Epidermal melanocyte (primary cell): ENCODE results near the gene ITFG1.
"Not testable (repeated sequence)": the region's sequence is repeated elsewhere in the genome, so short reads cannot be mapped to it uniquely, and the experiment has no call there.

Source experiments
- DNase-seq: peaks from one replicate; pipeline ENCODE4 v3.0.0; 2011; ENCODE audit warnings: low spot score; ENCODE audit not compliant: insufficient read length

ITFG1 gene

DNA sequence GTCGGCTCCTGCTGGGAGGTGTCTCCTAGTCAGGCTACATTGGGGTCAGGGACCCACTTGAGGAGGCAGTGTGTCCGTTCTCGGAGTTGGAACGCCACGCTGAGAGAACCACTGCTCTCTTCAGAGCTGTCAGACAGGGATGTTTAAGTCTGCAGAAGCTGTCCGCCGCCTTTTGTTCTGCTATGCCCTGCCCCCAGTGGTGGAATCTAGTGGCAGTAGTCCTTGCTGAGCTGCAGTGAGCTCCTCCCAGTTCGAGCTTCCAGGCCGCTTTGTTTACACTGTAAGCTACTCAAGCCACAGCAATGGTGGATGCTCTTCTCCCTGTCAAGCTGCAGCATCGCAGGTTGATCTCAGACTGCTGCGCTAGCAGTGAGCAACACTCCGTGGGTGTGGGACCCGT, 36.0 kb downstream of the ITFG1 start:
- no peak for DNase-seq

- no peak for DNase-seq
These were observed 44.0 kb downstream of the ITFG1 start for GRCh38 chr16:47416869-47417268.

- DNase-seq = no peak
These were observed 47.8 kb downstream of the ITFG1 start for GRCh38 chr16:47413041-47413440.

DNA sequence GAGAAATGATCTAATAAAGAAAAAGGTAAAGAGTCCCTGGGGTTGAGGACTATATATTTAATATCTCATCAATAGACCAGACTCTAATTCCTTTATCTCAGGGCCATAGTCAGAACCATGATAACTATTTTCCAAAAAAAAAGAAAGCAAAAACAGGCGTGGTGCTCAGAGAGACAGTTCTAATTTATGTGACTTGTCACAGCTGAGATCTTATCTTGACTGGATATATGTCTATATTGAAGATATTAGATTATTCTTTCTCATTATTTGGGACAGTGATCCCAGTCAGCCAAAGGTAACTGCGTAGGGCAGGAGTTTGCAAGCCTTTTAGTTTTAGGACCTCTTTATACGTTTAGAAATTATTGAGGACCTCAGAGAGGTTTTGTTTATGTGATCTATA, 52.4 kb downstream of the ITFG1 start:
- DNase-seq = no peak

DNA sequence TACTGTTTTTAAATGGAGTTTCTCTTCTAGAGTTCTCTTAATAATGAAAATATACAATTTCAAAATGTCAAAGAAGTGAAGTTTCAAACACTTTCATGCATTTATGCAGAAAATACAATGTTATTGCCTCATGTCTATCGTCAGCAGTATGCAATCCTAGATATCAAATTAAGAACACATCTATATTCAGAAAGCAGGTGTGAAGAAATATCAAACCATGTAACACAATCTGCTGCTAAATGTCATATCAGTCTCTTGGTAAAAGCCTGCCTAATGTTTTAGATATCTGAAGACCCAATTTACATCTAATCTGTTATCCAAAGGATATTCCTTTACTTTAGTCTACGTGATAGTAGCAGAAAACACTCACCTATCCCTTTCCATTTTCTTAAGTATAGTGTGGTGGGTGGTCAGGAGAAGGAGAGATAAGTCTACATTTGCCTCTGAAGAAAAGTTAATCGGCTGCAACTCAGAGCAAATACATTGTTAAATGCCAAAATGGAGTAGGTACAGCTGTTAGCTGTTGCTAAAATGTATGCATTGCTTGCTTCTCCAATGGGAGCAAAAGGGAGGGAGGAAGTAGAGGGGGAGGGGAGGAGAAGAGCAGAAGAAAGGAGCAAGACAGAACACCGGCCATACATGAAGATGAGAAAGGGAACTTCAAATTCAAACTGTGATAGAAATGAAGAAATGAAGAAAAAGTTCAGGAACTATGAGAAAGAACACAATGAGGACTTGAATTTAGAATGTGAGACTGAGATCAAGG, 64.9 kb downstream of the ITFG1 start:
- DNase-seq = no peak

GRCh38 chr16:47392081-47392480, 68.8 kb downstream of the ITFG1 start:
- DNase-seq = no peak

DNA sequence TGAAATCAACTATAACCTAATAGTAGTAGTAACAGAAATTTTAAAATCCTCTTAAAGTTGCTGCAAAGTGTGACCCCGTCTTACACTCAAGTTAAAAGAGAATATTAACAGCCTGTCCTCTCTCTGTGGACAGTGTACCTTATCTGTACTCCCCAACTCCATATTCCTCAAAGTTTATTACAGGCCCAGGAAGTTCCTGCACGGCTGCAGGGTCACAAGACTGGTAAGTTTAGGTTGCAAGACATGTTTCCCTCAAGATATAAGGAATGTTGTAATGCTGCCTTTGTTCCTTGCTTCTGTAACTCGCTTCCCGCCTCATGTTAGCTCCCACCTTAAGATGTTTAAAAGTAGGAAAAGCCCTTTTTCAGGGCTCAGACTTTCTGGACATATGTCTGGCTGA, 72.2 kb downstream of the ITFG1 start:
- no peak for DNase-seq

- no peak for DNase-seq
These were observed 73.7 kb downstream of the ITFG1 start for GRCh38 chr16:47387026-47387734.

- DNase-seq = no peak
These were observed 74.6 kb downstream of the ITFG1 start for GRCh38 chr16:47386201-47386718.

DNA sequence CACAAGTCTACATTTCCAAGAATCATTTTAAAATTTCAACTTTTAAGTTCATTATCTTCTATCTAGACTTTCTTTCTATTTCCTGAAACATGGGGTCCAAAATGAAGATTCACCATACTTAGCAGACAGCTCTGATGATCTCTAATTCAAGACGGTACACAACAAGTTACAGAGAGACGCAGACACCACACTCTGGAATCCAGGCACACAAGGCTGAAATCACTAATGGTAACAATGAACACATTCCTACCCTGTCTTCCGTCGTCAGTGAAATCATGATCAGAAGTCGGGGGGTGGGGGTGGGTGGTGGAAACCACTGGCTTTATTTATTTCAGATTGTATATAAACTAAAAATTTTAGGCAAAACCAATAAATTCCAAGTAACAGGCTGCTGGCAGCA, 78.5 kb downstream of the ITFG1 start:
- no peak for DNase-seq

GRCh38 chr16:47377154-47377553, 83.7 kb downstream of the ITFG1 start:
- DNase-seq = no peak

DNA sequence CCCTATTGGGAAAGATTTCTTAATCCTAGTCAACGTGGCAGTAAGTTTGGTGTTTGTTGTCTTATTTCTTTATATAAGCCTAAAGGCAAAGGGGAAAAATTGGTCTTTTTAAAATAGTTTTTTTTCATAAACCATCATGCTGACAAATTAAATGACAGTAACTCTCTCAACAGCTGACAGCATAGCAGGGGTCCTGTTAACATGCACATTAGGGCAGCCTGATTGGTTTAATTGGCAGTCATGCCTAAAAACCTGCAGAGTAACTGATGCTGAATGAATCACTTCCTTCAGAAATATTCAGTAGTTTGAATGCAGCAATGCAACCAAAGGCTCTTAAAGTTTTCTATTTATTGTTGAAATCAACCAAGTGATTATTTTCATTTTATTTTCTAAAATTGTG, 85.4 kb downstream of the ITFG1 start:
- no peak for DNase-seq

DNA sequence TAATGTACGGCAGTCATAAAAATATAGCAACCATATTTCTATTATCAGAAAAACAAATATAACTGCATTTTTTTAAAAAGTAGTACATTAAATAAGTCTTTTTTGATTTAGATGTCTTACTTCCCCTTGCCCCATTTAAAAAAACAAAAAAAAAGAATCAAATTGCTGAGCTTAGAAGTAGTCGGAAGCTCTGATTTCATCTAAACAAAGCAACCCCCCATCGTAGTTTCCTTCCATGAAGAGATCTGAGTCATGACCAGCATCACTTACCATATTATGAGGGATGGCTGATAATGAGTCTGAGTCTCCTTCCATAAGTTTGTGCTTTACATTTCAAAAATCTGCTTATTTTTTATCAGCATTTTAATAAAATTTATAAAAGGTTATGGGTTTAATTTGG, 86.2 kb downstream of the ITFG1 start:
- DNase-seq = no peak

- no peak for DNase-seq
These were observed 89.4 kb downstream of the ITFG1 start for GRCh38 chr16:47371271-47372014.

GRCh38 chr16:47370536-47370935, 90.3 kb downstream of the ITFG1 start:
- DNase-seq = no peak

DNA sequence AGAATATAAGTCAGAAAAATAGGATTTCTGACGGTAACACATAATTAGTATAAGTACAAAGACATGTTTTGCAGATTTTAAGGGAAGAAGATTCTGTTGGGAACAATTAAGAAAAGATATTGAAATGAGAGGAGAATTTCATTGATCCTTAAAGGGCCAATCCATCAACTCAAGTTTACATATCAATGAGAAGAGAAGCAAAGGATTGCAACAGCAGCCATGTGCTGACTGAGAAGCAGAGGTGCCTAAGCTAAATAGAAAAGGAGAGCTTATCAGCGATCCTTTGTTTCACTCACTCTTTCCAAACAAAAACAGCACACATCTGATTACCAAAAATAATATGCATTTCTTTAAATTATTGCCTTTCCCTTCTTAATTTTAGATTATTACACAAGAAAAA, 94.6 kb downstream of the ITFG1 start:
- DNase-seq = no peak

DNA sequence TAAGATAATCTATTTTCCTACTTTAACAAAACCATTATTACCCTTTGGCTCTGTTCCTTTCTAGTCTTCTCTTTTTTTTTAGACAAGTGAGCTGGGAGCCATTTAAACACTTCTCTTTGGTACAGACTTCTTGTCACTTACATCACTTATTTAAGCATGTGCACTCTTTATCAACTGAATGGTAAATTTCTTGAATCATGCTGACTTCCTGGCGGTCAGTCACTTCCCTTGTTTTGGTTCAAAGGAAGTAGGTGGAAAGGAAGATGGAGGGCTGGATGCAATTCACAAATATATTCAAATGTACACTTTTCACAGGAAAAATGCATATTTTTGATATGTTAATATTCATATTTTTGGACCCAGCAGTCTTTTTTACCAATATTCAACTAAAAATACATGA, 97.1 kb downstream of the ITFG1 start:
- no peak for DNase-seq

- no peak for DNase-seq
These were observed 101.4 kb downstream of the ITFG1 start for GRCh38 chr16:47359478-47359877.

GRCh38 chr16:47358816-47359215, 102.0 kb downstream of the ITFG1 start:
- no peak for DNase-seq

DNA sequence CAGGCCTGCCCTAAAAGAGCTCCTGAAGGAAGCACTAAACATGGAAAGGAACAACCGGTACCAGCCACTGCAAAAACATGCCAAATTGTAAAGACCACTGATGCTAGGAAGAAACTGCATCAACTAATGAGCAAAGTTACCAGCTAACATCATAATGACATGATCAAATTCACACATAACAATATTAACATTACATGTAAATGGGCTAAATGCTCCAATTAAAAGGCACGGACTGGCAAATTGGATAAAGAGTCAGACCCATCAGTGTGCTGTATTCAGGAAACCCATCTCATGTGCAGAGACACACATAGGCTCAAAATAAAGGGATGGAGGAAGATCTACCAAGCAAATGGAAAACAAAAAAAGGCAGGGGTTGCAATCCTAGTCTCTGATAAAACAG, 111.8 kb downstream of the ITFG1 start:
- not testable (repeated sequence) for DNase-seq

- DNase-seq = not testable (repeated sequence)
These were observed 113.7 kb downstream of the ITFG1 start for GRCh38 chr16:47347021-47347696.

GRCh38 chr16:47342055-47342454, 118.8 kb downstream of the ITFG1 start:
- DNase-seq = no peak
